H9 (cell line): Measurements from ENCODE around the gene MALT1. TPM values are rescaled to one million over a fixed set of nuclear protein-coding genes. Genes with fewer than 3 reads are reported as not detected.
A peak's percentile ranks its signal among the peaks of the same experiment; 100 is the strongest.

ENCODE experiments used
- DNase-seq: peaks from one replicate; pipeline ENCODE4 v3.0.0-alpha.2; 2017
- H2AFZ ChIP-seq: one replicate; pipeline ENCODE4 v1.6.1; 2013; ENCODE audit warnings: mild to moderate bottlenecking, low read length, control low read depth, moderate library complexity
- H2AK5ac ChIP-seq: 2 replicates; pipeline ENCODE4 v1.6.1; 2013; ENCODE audit warnings: low read length, control low read depth, mixed read lengths; ENCODE audit not compliant: insufficient read length
- H2BK120ac ChIP-seq: one replicate; pipeline ENCODE4 v1.6.1; 2013; ENCODE audit warnings: low read depth, mild to moderate bottlenecking, low read length, control low read depth, inconsistent platforms; ENCODE audit not compliant: poor library complexity, severe bottlenecking
- H2BK12ac ChIP-seq: 2 replicates; pipeline ENCODE4 v1.6.1; 2013; ENCODE audit warnings: low read length, control low read depth, mixed read lengths, low read depth; ENCODE audit not compliant: insufficient read length
- H2BK15ac ChIP-seq: 2 replicates; pipeline ENCODE4 v1.6.1; 2013; ENCODE audit warnings: low read depth, low read length, control low read depth
- H2BK20ac ChIP-seq: one replicate; pipeline ENCODE4 v1.6.1; 2013; ENCODE audit warnings: low read depth, mild to moderate bottlenecking, low read length, control low read depth, inconsistent platforms; ENCODE audit not compliant: poor library complexity, severe bottlenecking
- H2BK5ac ChIP-seq: 2 replicates; pipeline ENCODE4 v1.6.1; 2013; ENCODE audit warnings: low read length, control low read depth, mixed read lengths; ENCODE audit not compliant: insufficient read length
- H3K14ac ChIP-seq: 2 replicates; pipeline ENCODE4 v1.6.1; 2013; ENCODE audit warnings: low read length, control low read depth; ENCODE audit not compliant: insufficient read depth
- H3K18ac ChIP-seq: 2 replicates; pipeline ENCODE4 v1.6.1; 2013; ENCODE audit warnings: low read depth, mild to moderate bottlenecking, mixed read lengths, low read length, control low read depth; ENCODE audit not compliant: insufficient read length
- H3K23ac ChIP-seq: 2 replicates; pipeline ENCODE4 v1.6.1; 2013; ENCODE audit warnings: low read length, control low read depth, mixed read lengths, low read depth; ENCODE audit not compliant: insufficient read length
- H3K23me2 ChIP-seq: 2 replicates; pipeline ENCODE4 v1.6.1; 2013; ENCODE audit warnings: low read depth, mild to moderate bottlenecking, mixed read lengths, low read length, control low read depth; ENCODE audit not compliant: insufficient read length, poor library complexity, severe bottlenecking
- H3K27ac ChIP-seq: 2 replicates; pipeline ENCODE4 v1.5.1; 2013; ENCODE audit warnings: low read length, control low read depth, mixed read lengths, low read depth; ENCODE audit not compliant: insufficient read length
- H3K27me3 ChIP-seq: 2 replicates; pipeline ENCODE4 v1.6.1; 2013; ENCODE audit warnings: low read length, control low read depth, inconsistent platforms; ENCODE audit not compliant: insufficient read depth
- H3K4ac ChIP-seq: 2 replicates; pipeline ENCODE4 v1.6.1; 2013; ENCODE audit warnings: low read depth, mild to moderate bottlenecking, control low read depth, inconsistent platforms, low read length, moderate library complexity
- H3K4me1 ChIP-seq: 2 replicates; pipeline ENCODE4 v1.6.1; 2013; ENCODE audit warnings: low read length, control low read depth, inconsistent platforms; ENCODE audit not compliant: insufficient read depth
- H3K4me2 ChIP-seq: 2 replicates; pipeline ENCODE4 v1.6.1; 2013; ENCODE audit warnings: low read length, control low read depth, mixed read lengths; ENCODE audit not compliant: insufficient read length, insufficient read depth
- H3K56ac ChIP-seq: 2 replicates; pipeline ENCODE4 v1.6.1; 2013; ENCODE audit warnings: low read depth, mild to moderate bottlenecking, mixed read lengths, low read length, control low read depth; ENCODE audit not compliant: insufficient read length
- H3K79me1 ChIP-seq: 2 replicates; pipeline ENCODE4 v1.6.1; 2013; ENCODE audit warnings: low read depth, mild to moderate bottlenecking, moderate library complexity, low read length, control low read depth, inconsistent platforms; ENCODE audit not compliant: insufficient read depth, poor library complexity, severe bottlenecking
- H3K79me2 ChIP-seq: 2 replicates; pipeline ENCODE4 v1.6.1; 2013; ENCODE audit warnings: low read length, control low read depth, inconsistent platforms; ENCODE audit not compliant: insufficient read depth
- H3K9ac ChIP-seq: 2 replicates; pipeline ENCODE4 v1.6.1; 2013; ENCODE audit warnings: low read length, control low read depth, mixed read lengths; ENCODE audit not compliant: insufficient read length; ENCODE audit errors: extremely low read depth
- H3K9me3 ChIP-seq: one replicate; pipeline ENCODE4 v1.6.1; 2013; ENCODE audit warnings: low read depth, low read length, inconsistent platforms; ENCODE audit not compliant: control insufficient read depth
- H3T11ph ChIP-seq: one replicate; pipeline ENCODE4 v1.6.1; 2013; ENCODE audit warnings: mild to moderate bottlenecking, low read length, control low read depth, inconsistent platforms
- H4K20me1 ChIP-seq: one replicate; pipeline ENCODE4 v1.6.1; 2013; ENCODE audit not compliant: control insufficient read depth, insufficient read length, insufficient read depth
- H4K5ac ChIP-seq: 2 replicates; pipeline ENCODE4 v1.6.1; 2013; ENCODE audit warnings: low read depth, mild to moderate bottlenecking, mixed read lengths, low read length, control low read depth; ENCODE audit not compliant: insufficient read length
- H4K8ac ChIP-seq: replicated peaks from 2 replicates; pipeline ENCODE4 v1.6.1; 2013; ENCODE audit warnings: low read length, control low read depth, mixed read lengths, low read depth; ENCODE audit not compliant: insufficient read length
- H4K91ac ChIP-seq: 2 replicates; pipeline ENCODE4 v1.6.1; 2013; ENCODE audit warnings: low read depth, mild to moderate bottlenecking, moderate library complexity, mixed read lengths, low read length, control low read depth; ENCODE audit not compliant: insufficient read length
- H3K27ac Mint-ChIP-seq, 3 experiments: 2 replicates in 2 of 3; 3 replicates in 1 of 3; pipeline ENCODE4 v1.8.0; 2020 to 2021; ENCODE audit warnings: mixed read lengths in 3 of 3, mild to moderate bottlenecking in 1 of 3, moderate library complexity in 1 of 3
- H3K27me3 Mint-ChIP-seq: 2 replicates; pipeline ENCODE4 v1.8.0; 2021; ENCODE audit warnings: low read depth, mild to moderate bottlenecking, moderate library complexity, mixed read lengths
- H3K36me3 Mint-ChIP-seq, 3 experiments: 2 replicates in 2 of 3; 3 replicates in 1 of 3; pipeline ENCODE4 v1.8.0; 2020 to 2021; ENCODE audit warnings: low read depth in 3 of 3, mixed read lengths in 3 of 3; ENCODE audit not compliant: insufficient read depth in 1 of 3
- H3K4me1 Mint-ChIP-seq, 2 experiments: 2 replicates each; pipeline ENCODE4 v1.8.0; 2020; ENCODE audit warnings: mixed read lengths in 2 of 2
- H3K4me3 Mint-ChIP-seq, 2 experiments: 2 replicates in 1 of 2; 3 replicates in 1 of 2; pipeline ENCODE4 v1.8.0; 2020 to 2021; ENCODE audit warnings: mild to moderate bottlenecking in 2 of 2, mixed read lengths in 2 of 2, moderate library complexity in 1 of 2
- H3K9me3 Mint-ChIP-seq, 2 experiments: 2 replicates in 1 of 2; 3 replicates in 1 of 2; pipeline ENCODE4 v1.8.0; 2020; ENCODE audit warnings: mild to moderate bottlenecking in 2 of 2, mixed read lengths in 2 of 2, moderate library complexity in 1 of 2
- CTCF ChIP-seq: fragments of 200-600 bp; sonication (generic); conservative IDR thresholded peaks from 3 replicates; pipeline ENCODE4 v1.8.0; 2021; ENCODE audit warnings: antibody characterized with exemption, mild to moderate bottlenecking
- WGBS: extraction: QIAGEN DNeasy Blood & Tissue Kit; methylation state at CpG from one replicate; pipeline ENCODE4 v1.1.7; 2013; ENCODE audit warnings: missing lambda C conversion rate, low lambda C conversion rate, mixed read lengths; ENCODE audit not compliant: insufficient read length; ENCODE audit errors: extremely low coverage; 5-methylcytosine and 5-hydroxymethylcytosine counted together
- total RNA-seq: library from RNA; stranded (reverse); gene quantifications from 2 replicates; pipeline ENCODE4 v1.2.1, GENCODE V29; 2021

The MALT1 gene
- total RNA-seq, 1 experiment from 2014 or later: 18.1 TPM

- H2AFZ ChIP-seq: no peak overlapping the region
- H4K20me1 ChIP-seq: no peaks in the 10 kb centered on the region
- no peak overlapping the region for H4K8ac ChIP-seq
- H4K5ac ChIP-seq: no peak overlapping the region
- WGBS: no CpG with 5 or more reads among the region's 10 CpGs
- Mint-ChIP-seq H3K36me3 (no peaks in the 10 kb centered on the region), H3K4me1 (peaks cover under 1 to 12% of the 10 kb centered on the region in 2 experiments), H3K9me3 (no peaks in the 10 kb centered on the region), H3K4me3 (no peak overlapping the region), H3K27ac (no peak overlapping the region; a peak in 1 of 7 replicates), H3K27me3 (peaks cover 8% of the 10 kb centered on the region)
- no peaks in the 10 kb centered on the region for H3K9me3 ChIP-seq
- DNase-seq: peak; percentile 32
- no peak overlapping the region for H2BK15ac ChIP-seq
- no peak overlapping the region for H3K18ac ChIP-seq
- no peaks in the 10 kb centered on the region for H3K79me1 ChIP-seq
- H3K4me2 ChIP-seq: no peak overlapping the region
- TF ChIP-seq CTCF: no peak
- no peak overlapping the region for H4K91ac ChIP-seq
- H3K14ac ChIP-seq: no peak overlapping the region
- H3K23me2 ChIP-seq: no peaks in the 10 kb centered on the region
- H3K9ac ChIP-seq: no peak overlapping the region
- no peak overlapping the region for H2BK120ac ChIP-seq
- no peak overlapping the region for H3T11ph ChIP-seq
- H3K4me1 ChIP-seq: no peaks in the 10 kb centered on the region
- H3K23ac ChIP-seq: no peak overlapping the region
- no peak overlapping the region for H2BK5ac ChIP-seq
- H2BK12ac ChIP-seq: no peak overlapping the region
- no peak overlapping the region for H3K56ac ChIP-seq
- H3K4ac ChIP-seq: no peak overlapping the region
- no peak overlapping the region for H2AK5ac ChIP-seq
- H3K79me2 ChIP-seq: no peaks in the 10 kb centered on the region
- H3K27ac ChIP-seq: no peak overlapping the region
- no peaks in the 10 kb centered on the region for H3K27me3 ChIP-seq
- H2BK20ac ChIP-seq: no peak overlapping the region
Measured at GRCh38 chr18:58762781-58763171, 91.5 kb downstream of the MALT1 start.
